ENCODE results near the gene ENDOG.
"Not testable (repeated sequence)": the region's sequence is repeated elsewhere in the genome, so short reads cannot be mapped to it uniquely, and the experiment has no call there.

The ENDOG gene

GRCh38 chr9:128818099-128818838, at the start of gene ENDOG:
Gene ENDOG, plus strand, starts transcription at chr9:128818500. Its CDS starts 185 bp downstream, at chr9:128818685.
- H3K4me3 ChIP-seq (ENCODE audit: low read length) = peak within 1 kb of the TSS; percentile 60
- H3K9me3 ChIP-seq (ENCODE audit: control insufficient read depth, insufficient read depth, low read length) = no peaks in the 10 kb centered on the region
- WGBS (ENCODE audit: insufficient coverage, insufficient read length) = no CpG with 5 or more reads among the region's 70 CpGs
- no peaks in the 10 kb centered on the region; the same call in 1 of the 2 replicates for H3K4me1 ChIP-seq (ENCODE audit: control insufficient read depth, insufficient read depth, low read length)
- H3K27ac ChIP-seq (ENCODE audit: low read length) = no peak within 1 kb of the TSS
- H3K27me3 ChIP-seq (ENCODE audit: control insufficient read depth, insufficient read depth, low read length) = no peaks in the 10 kb centered on the region
- H3K36me3 ChIP-seq (ENCODE audit: control insufficient read depth, insufficient read depth, low read length) = peaks cover 12% of the 10 kb centered on the region
- DNase-seq (ENCODE audit: low read depth, low spot score) = peak; percentile 93

- H3K36me3 ChIP-seq (ENCODE audit: control insufficient read depth, insufficient read depth, low read length) = no peaks in the 10 kb centered on the region
- no peaks in the 10 kb centered on the region for H3K27me3 ChIP-seq (ENCODE audit: control insufficient read depth, insufficient read depth, low read length)
- no peak for DNase-seq (ENCODE audit: low read depth, low spot score)
- no peaks in the 10 kb centered on the region for H3K9me3 ChIP-seq (ENCODE audit: control insufficient read depth, insufficient read depth, low read length)
- no CpG with 5 or more reads among the region's 6 CpGs for WGBS (ENCODE audit: insufficient coverage, insufficient read length)
- H3K4me1 ChIP-seq (ENCODE audit: control insufficient read depth, insufficient read depth, low read length) = no peaks in the 10 kb centered on the region; the same call in 1 of the 2 replicates
- H3K27ac ChIP-seq (ENCODE audit: low read length) = no peak overlapping the region
- no peak overlapping the region for H3K4me3 ChIP-seq (ENCODE audit: low read length)
Observed at GRCh38 chr9:128768606-128769005, 49.7 kb upstream of the ENDOG start.

- Histone ChIP-seq H3K36me3 (ENCODE audit: control insufficient read depth, insufficient read depth, low read length) (no peaks in the 10 kb centered on the region), H3K27ac (ENCODE audit: low read length) (no peak overlapping the region)
- no CpG with 5 or more reads among the region's 11 CpGs for WGBS (ENCODE audit: insufficient coverage, insufficient read length)
Observed at GRCh38 chr9:128770286-128771030, 47.8 kb upstream of the ENDOG start.

DNA sequence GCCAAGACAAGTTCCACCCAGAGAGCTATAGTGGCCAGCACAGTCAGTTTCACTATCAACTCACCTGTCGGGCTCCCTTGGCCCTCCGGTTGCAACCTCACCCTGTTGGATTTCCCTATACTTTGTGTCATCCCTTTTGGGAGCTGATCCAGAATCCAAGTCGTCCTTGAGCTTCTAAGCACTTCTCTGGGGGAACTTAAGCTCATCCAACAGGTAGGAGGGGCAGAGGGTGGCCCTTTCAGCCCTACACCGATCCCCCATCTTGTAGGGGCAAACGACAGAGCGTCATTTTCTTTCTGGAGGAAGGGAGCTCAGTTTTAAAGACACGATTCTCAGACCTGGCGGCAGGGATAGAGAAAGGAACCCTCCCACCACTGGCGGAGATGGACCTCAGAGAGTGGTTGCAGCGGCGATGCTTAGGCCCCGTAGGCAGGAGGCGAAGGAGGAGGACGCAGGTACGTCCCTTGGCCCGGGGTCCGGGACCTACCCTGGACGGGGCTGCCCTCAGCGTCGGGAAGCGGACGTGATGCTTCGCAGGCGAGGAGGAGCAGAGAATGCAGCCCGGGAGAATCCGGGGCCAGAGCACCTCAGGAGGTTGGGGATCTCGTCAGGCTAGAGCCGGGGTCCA, 47.1 kb upstream of the ENDOG start:
- WGBS (ENCODE audit: insufficient coverage, insufficient read length) = no CpG with 5 or more reads among the region's 28 CpGs
- no peaks in the 10 kb centered on the region for H3K36me3 ChIP-seq (ENCODE audit: control insufficient read depth, insufficient read depth, low read length)
- peak overlapping the region; percentile 45; the same call in 1 of the 2 replicates for H3K4me3 ChIP-seq (ENCODE audit: low read length)
- H3K27me3 ChIP-seq (ENCODE audit: control insufficient read depth, insufficient read depth, low read length) = no peaks in the 10 kb centered on the region
- H3K9me3 ChIP-seq (ENCODE audit: control insufficient read depth, insufficient read depth, low read length) = no peaks in the 10 kb centered on the region
- DNase-seq (ENCODE audit: low read depth, low spot score) = no peak
- H3K4me1 ChIP-seq (ENCODE audit: control insufficient read depth, insufficient read depth, low read length) = no peaks in the 10 kb centered on the region
- H3K27ac ChIP-seq (ENCODE audit: low read length) = no peak overlapping the region

More at GRCh38 chr9:128770286-128771030, 47.8 kb upstream of the ENDOG start:
- no peak for DNase-seq (ENCODE audit: low read depth, low spot score)
- Histone ChIP-seq H3K9me3 (ENCODE audit: control insufficient read depth, insufficient read depth, low read length) (no peaks in the 10 kb centered on the region), H3K4me3 (ENCODE audit: low read length) (peak overlapping the region; percentile 45; the same call in 1 of the 2 replicates), H3K4me1 (ENCODE audit: control insufficient read depth, insufficient read depth, low read length) (no peaks in the 10 kb centered on the region), H3K27me3 (ENCODE audit: control insufficient read depth, insufficient read depth, low read length) (no peaks in the 10 kb centered on the region)

- WGBS (ENCODE audit: insufficient coverage, insufficient read length) = no CpG with 5 or more reads among the region's 72 CpGs
- DNase-seq (ENCODE audit: low read depth, low spot score) = peak; percentile 54
- Histone ChIP-seq H3K27ac (ENCODE audit: low read length) (no peak within 1 kb of the TSS), H3K4me3 (ENCODE audit: low read length) (peak within 1 kb of the TSS; percentile 45; the same call in 1 of the 2 replicates), H3K9me3 (ENCODE audit: control insufficient read depth, insufficient read depth, low read length) (no peaks in the 10 kb centered on the region), H3K27me3 (ENCODE audit: control insufficient read depth, insufficient read depth, low read length) (no peaks in the 10 kb centered on the region), H3K4me1 (ENCODE audit: control insufficient read depth, insufficient read depth, low read length) (no peaks in the 10 kb centered on the region), H3K36me3 (ENCODE audit: control insufficient read depth, insufficient read depth, low read length) (no peaks in the 10 kb centered on the region)
Observed at GRCh38 chr9:128771745-128772519, 46.4 kb upstream of the ENDOG start, which contains the start of gene ZER1. Gene ZER1, minus strand, starts transcription at chr9:128771927. Its CDS starts 16,362 bp downstream, at chr9:128755565.

- Histone ChIP-seq H3K27me3 (ENCODE audit: control insufficient read depth, insufficient read depth, low read length) (no peaks in the 10 kb centered on the region), H3K4me3 (ENCODE audit: low read length) (no peak overlapping the region), H3K9me3 (ENCODE audit: control insufficient read depth, insufficient read depth, low read length) (no peaks in the 10 kb centered on the region), H3K4me1 (ENCODE audit: control insufficient read depth, insufficient read depth, low read length) (no peaks in the 10 kb centered on the region), H3K27ac (ENCODE audit: low read length) (no peak overlapping the region), H3K36me3 (ENCODE audit: control insufficient read depth, insufficient read depth, low read length) (no peaks in the 10 kb centered on the region)
- no peak for DNase-seq (ENCODE audit: low read depth, low spot score)
- WGBS (ENCODE audit: insufficient coverage, insufficient read length) = no CpG with 5 or more reads among the region's 5 CpGs
Observed at GRCh38 chr9:128773049-128773448, 45.3 kb upstream of the ENDOG start.

- Histone ChIP-seq H3K36me3 (ENCODE audit: control insufficient read depth, insufficient read depth, low read length) (no peaks in the 10 kb centered on the region), H3K9me3 (ENCODE audit: control insufficient read depth, insufficient read depth, low read length) (no peaks in the 10 kb centered on the region; the same call in 1 of the 2 replicates), H3K4me1 (ENCODE audit: control insufficient read depth, insufficient read depth, low read length) (no peaks in the 10 kb centered on the region), H3K27me3 (ENCODE audit: control insufficient read depth, insufficient read depth, low read length) (no peaks in the 10 kb centered on the region), H3K27ac (ENCODE audit: low read length) (no peak overlapping the region), H3K4me3 (ENCODE audit: low read length) (no peak overlapping the region)
- no CpG with 5 or more reads among the region's 1 CpG for WGBS (ENCODE audit: insufficient coverage, insufficient read length)
- no peak for DNase-seq (ENCODE audit: low read depth, low spot score)
Observed at GRCh38 chr9:128774804-128775203, 43.5 kb upstream of the ENDOG start.

GRCh38 chr9:128780093-128780492, 38.2 kb upstream of the ENDOG start:
- not testable (repeated sequence) for H3K9me3 ChIP-seq (ENCODE audit: control insufficient read depth, insufficient read depth, low read length); H3K4me3 ChIP-seq (ENCODE audit: low read length); DNase-seq (ENCODE audit: low read depth, low spot score); H3K27ac ChIP-seq (ENCODE audit: low read length); H3K36me3 ChIP-seq (ENCODE audit: control insufficient read depth, insufficient read depth, low read length); H3K27me3 ChIP-seq (ENCODE audit: control insufficient read depth, insufficient read depth, low read length); H3K4me1 ChIP-seq (ENCODE audit: control insufficient read depth, insufficient read depth, low read length)
- WGBS (ENCODE audit: insufficient coverage, insufficient read length) = no CpG with 5 or more reads among the region's 27 CpGs

- H3K9me3 ChIP-seq (ENCODE audit: control insufficient read depth, insufficient read depth, low read length) = no peaks in the 10 kb centered on the region; the same call in 1 of the 2 replicates
- DNase-seq (ENCODE audit: low read depth, low spot score) = no peak
- H3K27me3 ChIP-seq (ENCODE audit: control insufficient read depth, insufficient read depth, low read length) = no peaks in the 10 kb centered on the region
- H3K27ac ChIP-seq (ENCODE audit: low read length) = no peak overlapping the region
- no peaks in the 10 kb centered on the region for H3K4me1 ChIP-seq (ENCODE audit: control insufficient read depth, insufficient read depth, low read length)
- no peak overlapping the region for H3K4me3 ChIP-seq (ENCODE audit: low read length)
- no CpG with 5 or more reads among the region's 7 CpGs for WGBS (ENCODE audit: insufficient coverage, insufficient read length)
- no peaks in the 10 kb centered on the region for H3K36me3 ChIP-seq (ENCODE audit: control insufficient read depth, insufficient read depth, low read length)
Observed at GRCh38 chr9:128781187-128782070, 36.9 kb upstream of the ENDOG start.

Data from iPS DF 6.9 (cell line).